K562 (cell line): ENCODE measurements around the gene TGFBR1. TPM values are rescaled to one million over a fixed set of nuclear protein-coding genes. Genes with fewer than 3 reads are reported as not detected.

Experiments
- ATAC-seq: fragments of 200-7000 bp; cut with Tn5 transposase; 3 replicates; pipeline ENCODE4 v1.9.1; 2020; ENCODE audit warnings: moderate library complexity
- BruUV-seq: library from RNA; stranded (reverse); fragments of 400-500 nt; replicated peaks from 2 replicates; lab custom pipeline; 2021; lab: Mats Ljungman, UMichigan
- CTCF ChIA-PET: fragments of 300-600 bp; formaldehyde crosslinking; extraction: SDS; loops from one replicate; lab custom pipeline; 2021; ENCODE audit warnings: low intra/inter-chr PET ratio; lab: Yijun Ruan, JAX
- POLR2A ChIA-PET: fragments of 300-600, 350-650 bp; sonication (Branson Sonifier 250); formaldehyde crosslinking; extraction: SDS; loops from one replicate; lab custom pipeline; 2021; ENCODE audit warnings: antibody characterized with exemption, inconsistent platforms; lab: Yijun Ruan, JAX
- DNase-seq, 4 experiments: peaks; one replicate each; pipeline versions ENCODE4 v3.0.0 to v3.0.0-alpha.2; 2011 to 2018; ENCODE audit warnings: low spot score in 3 of 4, mixed read lengths in 3 of 4; ENCODE audit errors: extremely low read depth in 1 of 4
- FAIRE-seq: peaks from 2 replicates; lab custom pipeline; 2011; peaks lifted over from hg19 to GRCh38; lab: Jason Lieb, UNC
- H2AFZ ChIP-seq: 2 replicates; pipeline ENCODE4 v1.6.0; 2011; ENCODE audit warnings: low read depth, low read length, control low read depth, inconsistent platforms
- H3K27ac ChIP-seq: fragments of 200-600 bp; 3 replicates; pipeline ENCODE4 v1.8.0; 2011; ENCODE audit warnings: low read depth, mild to moderate bottlenecking, control low read depth, inconsistent platforms, low read length, moderate library complexity, mixed read lengths; ENCODE audit errors: extremely low read depth
- H3K27me3 ChIP-seq, 2 experiments: fragments of 300-600 bp in 1 of 2; 2 replicates in 1 of 2; 3 replicates in 1 of 2; pipeline versions ENCODE4 v1.6.0 to v1.8.0; 2011; ENCODE audit warnings: inconsistent platforms in 2 of 2, low read length in 2 of 2, mild to moderate bottlenecking in 1 of 2, mixed read lengths in 1 of 2, moderate library complexity in 1 of 2; ENCODE audit not compliant: control insufficient read depth in 2 of 2, insufficient read depth in 2 of 2
- H3K36me3 ChIP-seq: fragments of 300-600 bp; 3 replicates; pipeline ENCODE4 v1.8.0; 2011; ENCODE audit warnings: mild to moderate bottlenecking, low read length, inconsistent platforms; ENCODE audit not compliant: control insufficient read depth, insufficient read depth
- H3K4me1 ChIP-seq, 2 experiments: fragments of 200-600 bp in 1 of 2; replicated peaks in 1 of 2; 2 replicates in 1 of 2; 3 replicates in 1 of 2; pipeline versions ENCODE4 v1.5.1 to v1.8.0; 2011; ENCODE audit warnings: inconsistent platforms in 2 of 2, low read length in 2 of 2, mild to moderate bottlenecking in 1 of 2, mixed read lengths in 1 of 2, moderate library complexity in 1 of 2; ENCODE audit not compliant: control insufficient read depth in 2 of 2, insufficient read depth in 2 of 2
- H3K4me2 ChIP-seq: 2 replicates; pipeline ENCODE4 v1.6.1; 2011; ENCODE audit warnings: low read length, control low read depth, inconsistent platforms, mixed read lengths; ENCODE audit not compliant: insufficient read depth
- H3K4me3 ChIP-seq: fragments of 200-600 bp; sonication (generic), shearing (Covaris generic); 2 replicates; pipeline ENCODE4 v1.5.1; 2016; ENCODE audit warnings: control low read depth, inconsistent platforms
- H3K79me2 ChIP-seq: fragments of 200-600 bp; 3 replicates; pipeline ENCODE4 v1.8.0; 2011; ENCODE audit warnings: low read length, inconsistent platforms; ENCODE audit not compliant: control insufficient read depth, insufficient read depth
- H3K9ac ChIP-seq, 2 experiments: 2 replicates each; pipeline versions ENCODE4 v1.6.0 to v1.6.1; 2011; ENCODE audit warnings: low read depth in 2 of 2, low read length in 2 of 2, control low read depth in 1 of 2, inconsistent platforms in 1 of 2, mild to moderate bottlenecking in 1 of 2, mixed read lengths in 1 of 2; ENCODE audit not compliant: insufficient read depth in 1 of 2
- H3K9me1 ChIP-seq: one replicate; pipeline ENCODE4 v1.6.0; 2011; ENCODE audit warnings: inconsistent platforms, mild to moderate bottlenecking, low read length, moderate library complexity; ENCODE audit not compliant: control insufficient read depth, insufficient read depth
- H3K9me3 ChIP-seq: replicated peaks from 2 replicates; pipeline ENCODE4 v1.5.1; 2011; ENCODE audit warnings: low read depth, low read length, inconsistent platforms; ENCODE audit not compliant: control insufficient read depth, insufficient read depth
- H4K20me1 ChIP-seq: replicated peaks from 2 replicates; pipeline ENCODE4 v1.6.1; 2011; ENCODE audit warnings: low read length, inconsistent platforms, mixed read lengths; ENCODE audit not compliant: control insufficient read depth, insufficient read depth
- ASH1L ChIP-seq: fragments of 450-650 bp; IDR thresholded peaks from 2 replicates; pipeline ENCODE4 v1.6.1; 2018; ENCODE audit warnings: borderline replicate concordance, mild to moderate bottlenecking, low read depth; ENCODE audit not compliant: partially characterized antibody
- EGR1 ChIP-seq: fragments of 450-650 bp; conservative IDR thresholded peaks from 2 replicates; pipeline ENCODE4 v1.6.1; 2017; ENCODE audit warnings: mild to moderate bottlenecking
- MAFK ChIP-seq: IDR thresholded peaks from 2 replicates; pipeline ENCODE4 v1.6.1; 2011; ENCODE audit warnings: low read length, improper control_type of control experiment
- NRF1 ChIP-seq, 2 experiments: fragments of 450-650 bp; IDR thresholded peaks in 1 of 2; conservative IDR thresholded peaks in 1 of 2; 2 replicates each; pipeline ENCODE4 v1.6.1; 2014; ENCODE audit warnings: mild to moderate bottlenecking in 2 of 2
- TBP ChIP-seq: optimal IDR thresholded peaks from 2 replicates; pipeline ENCODE3; 2011; ENCODE audit warnings: low read depth, low read length, improper control_type of control experiment
- ZNF274 ChIP-seq: IDR thresholded peaks from 2 replicates; pipeline ENCODE4 v1.6.1; 2011; ENCODE audit warnings: low read depth, mild to moderate bottlenecking, low read length, moderate library complexity, borderline replicate concordance
- ZNF347 ChIP-seq: fragments of 450-650 bp; formaldehyde crosslinking; IDR thresholded peaks from 2 replicates; pipeline ENCODE4 v1.4.0; 2020; ENCODE audit warnings: low read depth, mild to moderate bottlenecking, moderate library complexity
- WGBS: fragments of 100-300 bp; shearing (Covaris generic); methylation state at CpG from one replicate; pipeline ENCODE4 v1.1.6; 2016; ENCODE audit warnings: low coverage, mixed read lengths; ENCODE audit not compliant: insufficient coverage; ENCODE audit errors: missing lambda C conversion rate; 5-methylcytosine and 5-hydroxymethylcytosine counted together
- in situ Hi-C: fragments of 300-500 bp; cut with MboI; formaldehyde crosslinking; loops from 4 replicates; pipeline ENCODE4 v1.15.0; 2018; ENCODE audit warnings: inconsistent platforms, mixed read lengths
- intact Hi-C: fragments of 100-400 bp; cut with micrococcal nuclease; formaldehyde crosslinking; loops from 2 replicates; pipeline ENCODE4 v1.14.2; 2022
- polyA plus RNA-seq, 8 experiments: library from polyadenylated mRNA; depleted of rRNA in 4 of 8; stranded (reverse) in 5 of 8; unstranded in 3 of 8; fragments of >200 nt; fragmentation: Nextera tagmentation in 2 of 8; fragmentation: Illumina TruSeq in 1 of 8; extraction: Ambion mirVana in 2 of 8; extraction: Trizol in 1 of 8; gene quantifications; 2 replicates each; pipeline versions ENCODE4 v1.2.1 to v1.2.3, GENCODE V29; 2011 to 2014; ENCODE audit warnings: inconsistent platforms in 1 of 8, missing spikeins in 1 of 8
- total RNA-seq, 7 experiments: library from RNA; depleted of rRNA in 6 of 7; stranded (reverse); fragments of >200 nt in 6 of 7; fragmentation: Illumina TruSeq in 2 of 7; extraction: Trizol in 2 of 7; gene quantifications; 2 replicates each; pipeline versions ENCODE4 v1.2.1 to v1.2.3, GENCODE V29; 2011 to 2021; ENCODE audit warnings: low replicate concordance in 1 of 7
- TF ChIP-seq, protein P1 (sequence below), 2 experiments: IDR thresholded peaks; 2 replicates each; pipeline ENCODE4 v1.6.1; 2011; ENCODE audit warnings: borderline replicate concordance in 1 of 2, control low read depth in 1 of 2, low read depth in 1 of 2, low read length in 1 of 2, mild to moderate bottlenecking in 1 of 2, mixed read lengths in 1 of 2, moderate library complexity in 1 of 2; ENCODE audit not compliant: insufficient read depth in 1 of 2, insufficient read length in 1 of 2, poor library complexity in 1 of 2, severe bottlenecking in 1 of 2; ENCODE audit errors: extremely low read depth in 1 of 2

TGFBR1 gene
- total and polyA plus RNA-seq, 9 of the 15 experiments (the other 6 are each of a cell fraction or from before 2014, with no cell fraction given) = 15.5 to 62.4 (median 42.7) TPM

DNA sequence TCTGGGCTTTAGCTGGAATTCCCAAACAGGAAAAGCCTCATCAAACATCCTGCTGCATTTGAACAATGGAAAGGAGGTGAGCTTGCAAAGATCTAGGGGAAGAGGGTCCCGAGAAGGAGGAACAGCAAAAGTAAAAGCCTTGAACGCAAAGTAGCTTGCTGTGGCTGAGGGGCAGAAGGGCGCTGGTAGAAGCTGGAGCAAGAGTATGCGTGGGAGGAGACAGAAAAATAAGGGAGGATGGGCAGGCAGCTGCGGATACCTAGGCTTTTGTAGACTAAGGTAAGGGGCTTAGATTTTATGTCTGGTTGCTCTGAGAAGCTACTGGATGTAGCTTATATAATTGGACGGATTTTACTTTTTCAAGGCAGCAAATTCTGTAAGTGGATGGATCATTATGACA is 21.9 kb upstream of the TGFBR1 start:
- in situ Hi-C loops = no loop called here
- TF ChIP-seq, protein P1, sequence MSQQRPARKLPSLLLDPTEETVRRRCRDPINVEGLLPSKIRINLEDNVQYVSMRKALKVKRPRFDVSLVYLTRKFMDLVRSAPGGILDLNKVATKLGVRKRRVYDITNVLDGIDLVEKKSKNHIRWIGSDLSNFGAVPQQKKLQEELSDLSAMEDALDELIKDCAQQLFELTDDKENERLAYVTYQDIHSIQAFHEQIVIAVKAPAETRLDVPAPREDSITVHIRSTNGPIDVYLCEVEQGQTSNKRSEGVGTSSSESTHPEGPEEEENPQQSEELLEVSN (IDR thresholded peaks at IDR 0.05; ENCODE audit: borderline replicate concordance in 1 of 2, extremely low read depth in 1 of 2, insufficient read depth in 1 of 2, insufficient read length in 1 of 2, low read depth in 1 of 2, low read length in 1 of 2, poor library complexity in 1 of 2, severe bottlenecking in 1 of 2) = no peak
- no peak for TF ChIP-seq TBP
- no peak for TF ChIP-seq ZNF274
- TF ChIP-seq ASH1L = no peak
- peak; percentile 80 for TF ChIP-seq EGR1
- TF ChIP-seq ZNF347 (CRISPR knock-in tag) = no peak
- peak in 1 of 2 experiments; percentile 33; a peak in 1 of 4 replicates for TF ChIP-seq NRF1 (conservative IDR thresholded peaks at IDR 0.05 in 1 of 2, IDR thresholded peaks at IDR 0.05 in 1 of 2)
- no peak for TF ChIP-seq MAFK

More for the DNA sequence above, 21.9 kb upstream of the TGFBR1 start:
- H3K4me3 ChIP-seq = no peak overlapping the region
- no peaks in the 10 kb centered on the region for H3K36me3 ChIP-seq
- H3K4me2 ChIP-seq = peak overlapping the region; percentile 18; the same call in 1 of the 2 replicates
- FAIRE-seq (peak; percentile 37), DNase-seq (no peak), ATAC-seq (peak; percentile 63)
- intact Hi-C loops = no loop called here
- 0 out of 2 replicates have a peak, but pooled peaks cover 2% of the 10 kb centered on the region for H3K9me3 ChIP-seq
- no TSS peak for BruUV-seq
- no peaks in the 10 kb centered on the region for H3K9me1 ChIP-seq
- H2AFZ ChIP-seq = peak overlapping the region; percentile 80
- H4K20me1 ChIP-seq = no peaks in the 10 kb centered on the region
- ChIA-PET CTCF (no interaction called here), POLR2A (interaction anchor here (0.6 to 3.3 kb wide), 6 partner anchors 8 to 122 kb away, joined by 3 to 37 read pairs (median 7); partner anchors contain the start of gene TGFBR1)
- 16% methylated on average over 6 of the region's 6 CpGs for WGBS
- H3K79me2 ChIP-seq = no peaks in the 10 kb centered on the region
- no peaks in the 10 kb centered on the region for H3K27me3 ChIP-seq
- H3K9ac ChIP-seq = peak overlapping the region in 1 of 2 experiments; percentile 41; a peak in 1 of 4 replicates
- peaks cover 0 to 11% of the 10 kb centered on the region in 2 experiments; a peak in 3 of 5 replicates for H3K4me1 ChIP-seq
- H3K27ac ChIP-seq = no peak overlapping the region
